ENCODE results near the gene PDGFD.

The PDGFD gene

DNA sequence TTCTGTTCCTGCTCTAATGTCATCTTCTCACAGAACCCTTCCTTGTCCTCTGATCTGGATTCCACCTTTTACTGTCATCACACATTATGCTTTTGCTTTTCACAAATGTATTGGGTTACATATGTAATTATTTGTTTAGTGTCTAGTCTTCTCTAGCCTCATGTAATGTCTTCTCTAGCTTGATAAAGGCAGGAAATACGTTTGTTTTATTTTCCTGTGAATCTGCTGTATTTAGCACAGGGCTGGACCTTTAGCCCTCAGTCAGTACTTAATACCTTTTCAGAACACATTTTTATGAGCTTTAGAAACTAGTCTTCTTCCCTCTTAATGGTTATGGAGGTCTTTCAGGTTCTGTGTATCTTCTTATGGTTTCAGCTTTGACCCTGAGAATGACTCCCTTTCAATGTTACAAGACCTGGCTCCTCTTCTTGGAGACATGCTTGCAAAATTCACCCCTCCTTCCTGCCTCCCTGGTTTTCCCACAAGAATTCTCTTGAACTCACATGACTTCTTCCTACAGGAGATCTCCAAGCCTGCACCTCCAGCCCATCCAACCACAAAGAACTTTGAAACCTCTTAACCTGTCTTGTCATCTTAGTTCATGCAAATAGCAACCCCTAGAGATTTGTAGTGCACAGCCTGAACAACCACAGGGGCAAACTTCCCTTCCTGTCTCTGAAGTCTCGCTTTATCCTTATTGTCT lies 260.2 kb downstream of the PDGFD start:
- DNase-seq, result no peak

DNA sequence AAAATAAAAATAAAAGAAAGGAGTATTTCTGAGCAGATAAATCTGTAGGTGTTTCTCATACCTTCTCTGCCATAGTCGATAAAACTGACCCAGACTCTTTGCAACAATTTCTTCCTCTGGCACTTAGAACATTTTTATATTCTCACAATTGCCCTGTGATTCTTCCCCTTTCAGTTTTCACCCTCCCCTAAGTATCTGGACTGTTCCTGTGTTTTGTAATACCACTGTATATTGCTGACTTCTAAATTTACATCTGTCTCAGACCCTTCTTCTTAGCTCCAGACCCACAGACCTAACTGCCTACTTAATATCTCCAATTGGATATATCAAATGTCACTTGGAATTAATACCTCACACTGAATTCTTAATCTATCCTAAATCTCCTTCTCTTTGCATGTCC lies 261.0 kb downstream of the PDGFD start:
- DNase-seq, result no peak

DNA sequence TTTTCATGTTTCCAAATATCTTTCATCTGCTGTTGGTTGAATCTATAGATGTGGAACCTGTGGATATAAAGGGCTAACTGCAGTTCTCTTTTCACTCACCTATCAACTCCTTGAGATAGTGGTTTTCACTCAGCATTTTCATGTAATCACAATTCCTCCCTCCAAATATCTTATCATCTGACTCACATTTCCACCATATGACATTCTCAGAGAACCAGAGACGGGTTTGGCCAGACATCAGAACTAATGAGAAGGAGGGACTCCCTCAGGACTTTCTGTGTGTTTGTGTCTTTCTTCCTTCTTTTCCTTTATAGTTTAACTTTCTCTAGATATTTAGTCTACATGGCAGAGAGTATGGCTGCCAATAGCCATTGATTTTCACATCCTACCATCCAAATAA lies 262.3 kb downstream of the PDGFD start:
- no peak for DNase-seq

DNA sequence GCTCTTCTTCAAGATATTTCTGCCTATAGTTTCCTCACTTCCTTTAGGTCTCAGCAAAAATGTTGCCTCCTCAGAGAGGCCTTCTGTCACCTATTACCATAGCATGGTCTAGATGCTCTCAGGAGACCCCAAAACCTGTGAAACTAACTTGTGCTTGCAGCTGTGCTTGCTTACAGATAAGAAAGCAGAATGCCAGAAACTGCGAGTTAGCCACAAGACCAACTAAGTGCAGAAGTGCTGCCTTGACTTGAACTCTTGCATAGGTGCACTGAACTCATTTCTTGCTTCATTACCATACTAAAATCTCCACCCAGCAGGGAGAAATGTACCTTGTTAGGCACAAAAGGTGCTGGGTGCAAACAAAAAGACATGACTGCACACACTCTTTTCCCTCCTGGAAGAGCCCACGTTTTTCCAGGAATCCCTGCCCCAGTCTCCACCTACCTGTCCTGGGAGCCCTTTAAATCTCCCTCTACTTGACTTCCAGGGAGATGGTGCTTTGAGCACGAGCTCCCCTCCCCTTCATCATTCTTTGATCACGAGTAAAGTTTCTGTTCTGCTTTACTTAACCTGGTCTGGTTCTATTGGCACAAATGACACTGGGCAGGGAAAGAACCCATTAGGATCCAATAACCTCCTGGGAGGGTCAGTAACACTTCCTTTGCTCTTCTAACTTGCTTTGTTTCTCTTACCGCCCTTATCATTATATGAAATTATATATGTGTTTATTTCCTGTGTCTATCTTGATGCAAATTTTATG lies 265.2 kb downstream of the PDGFD start:
- no peak for DNase-seq

DNA sequence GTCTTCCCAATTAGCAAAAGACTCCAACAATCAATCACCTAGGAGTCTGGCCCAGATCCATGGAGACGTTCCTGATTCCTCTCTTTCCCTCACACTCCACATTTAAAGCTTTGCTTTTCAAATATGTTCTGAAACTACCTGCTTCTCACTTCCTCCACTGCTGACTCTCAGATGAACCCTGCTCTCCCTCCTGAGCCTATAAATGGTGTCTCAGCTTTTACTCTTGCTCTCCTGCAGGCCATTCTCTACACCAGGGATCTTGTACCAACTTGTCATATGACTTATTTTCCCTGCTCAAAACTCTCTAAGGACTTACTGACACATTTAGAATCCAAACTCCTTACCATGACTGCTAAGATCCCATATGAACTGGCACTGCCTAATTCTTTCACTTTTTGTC lies 265.9 kb downstream of the PDGFD start:
- no peak for DNase-seq

DNA sequence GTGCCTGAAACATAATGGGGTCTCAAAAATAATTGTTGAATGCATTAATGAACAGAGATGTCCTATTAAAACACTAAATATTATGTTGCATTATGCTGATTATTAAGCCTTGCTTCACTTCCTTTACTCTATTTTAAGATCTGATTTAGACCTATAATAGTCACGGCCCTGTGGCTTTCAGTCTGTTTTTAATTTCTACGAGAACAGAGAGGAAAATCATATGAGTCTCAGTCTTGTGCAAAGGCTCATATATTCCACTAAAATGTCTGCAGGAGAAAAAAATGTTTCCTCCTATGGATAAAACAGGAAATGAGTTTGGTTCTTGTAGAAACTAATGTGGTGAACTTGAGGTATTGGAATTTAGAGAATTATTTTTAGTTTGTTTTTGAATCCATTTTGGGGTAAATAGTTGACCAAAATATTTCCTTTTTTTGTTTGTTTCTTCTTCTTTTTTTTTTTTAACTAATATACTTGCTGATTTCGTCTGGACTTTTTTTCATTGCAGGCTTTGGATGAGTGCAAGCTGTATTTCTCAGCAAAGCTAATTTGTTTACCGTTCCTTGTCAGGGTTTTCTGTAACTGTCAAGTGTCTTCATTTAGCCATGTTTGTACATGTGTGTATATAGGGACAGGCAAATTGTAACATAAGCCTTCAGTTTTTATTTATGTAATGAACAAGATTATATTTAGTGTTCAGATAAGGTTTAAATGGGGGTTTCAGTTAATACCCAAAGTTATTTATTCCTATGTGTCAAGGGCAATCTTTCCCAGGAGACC lies 266.6 kb downstream of the PDGFD start:
- DNase-seq, result no peak

DNA sequence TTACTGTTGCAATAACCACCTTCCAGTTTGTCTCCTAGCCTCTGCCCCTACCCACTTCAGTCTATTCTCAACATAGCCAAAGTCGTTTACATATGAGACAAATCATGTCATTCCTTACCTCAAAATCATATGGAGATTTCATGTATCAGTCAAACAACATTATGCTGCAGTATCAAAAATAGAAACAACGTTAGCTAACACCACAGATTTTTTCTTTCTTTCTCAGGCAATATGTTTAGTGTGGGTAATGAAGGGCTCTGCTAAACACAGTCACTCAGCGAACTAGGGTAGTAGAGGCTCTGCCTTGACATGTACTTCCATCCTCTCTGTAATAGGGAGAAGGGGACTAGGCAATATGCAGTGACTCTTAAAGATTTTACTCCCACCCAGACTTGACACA lies 268.8 kb downstream of the PDGFD start:
- DNase-seq, result no peak

DNA sequence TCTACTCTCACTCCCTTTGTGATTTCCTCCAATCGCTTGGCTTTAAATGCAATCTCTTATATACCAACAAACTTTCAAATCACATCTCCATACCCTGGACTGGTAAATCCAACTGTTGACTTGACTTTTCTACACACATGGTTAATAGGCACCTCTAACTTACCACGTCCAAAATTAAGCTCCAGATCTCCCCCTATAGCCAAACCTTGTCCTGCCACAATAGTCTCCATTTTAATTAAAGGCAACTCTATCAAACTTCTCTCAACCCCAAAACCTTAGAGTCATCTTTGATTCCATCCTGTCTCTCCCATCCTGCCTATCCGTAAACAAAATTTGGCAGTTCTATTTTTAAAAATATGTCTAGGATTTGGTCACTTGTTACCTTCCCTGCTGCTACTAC lies 269.3 kb downstream of the PDGFD start:
- DNase-seq, result no peak

DNA sequence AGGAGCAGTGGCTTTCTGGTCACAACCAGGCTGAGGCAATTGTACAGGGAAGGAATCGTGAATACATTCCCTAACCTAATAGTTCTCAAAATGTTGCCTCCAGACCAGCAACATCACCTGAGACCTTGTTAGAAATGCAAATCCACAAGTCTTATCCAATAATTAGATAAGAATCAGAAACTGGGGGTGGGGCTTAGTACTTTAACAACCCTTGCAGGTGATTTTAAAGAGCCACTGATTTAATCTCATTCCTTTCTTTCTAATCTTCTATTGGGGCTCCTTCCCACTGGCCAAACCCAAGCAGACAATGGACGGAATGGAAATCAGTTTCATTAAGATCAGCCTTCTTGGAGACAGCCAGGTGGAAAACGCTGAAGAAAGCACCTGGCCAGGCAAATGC lies 269.9 kb downstream of the PDGFD start:
- DNase-seq, result no peak

DNA sequence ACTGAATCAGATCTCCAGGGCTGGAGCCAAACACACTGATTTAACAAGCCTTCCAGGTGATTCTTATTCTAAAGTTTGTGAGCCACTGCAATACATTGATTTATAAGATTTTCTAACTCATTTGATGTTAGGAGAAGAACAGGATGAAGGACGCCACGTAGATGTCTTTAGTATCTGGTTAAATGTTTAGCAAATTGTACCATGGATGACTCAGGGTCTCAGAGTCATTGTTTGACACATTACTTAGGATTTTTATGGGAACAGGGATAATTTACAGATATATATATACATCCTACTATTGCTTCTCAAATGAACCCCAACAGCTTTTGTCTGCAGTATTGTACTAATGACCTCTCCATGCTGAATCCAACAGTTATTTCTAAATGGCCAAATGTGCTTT lies 270.6 kb downstream of the PDGFD start:
- DNase-seq, result no peak

DNA sequence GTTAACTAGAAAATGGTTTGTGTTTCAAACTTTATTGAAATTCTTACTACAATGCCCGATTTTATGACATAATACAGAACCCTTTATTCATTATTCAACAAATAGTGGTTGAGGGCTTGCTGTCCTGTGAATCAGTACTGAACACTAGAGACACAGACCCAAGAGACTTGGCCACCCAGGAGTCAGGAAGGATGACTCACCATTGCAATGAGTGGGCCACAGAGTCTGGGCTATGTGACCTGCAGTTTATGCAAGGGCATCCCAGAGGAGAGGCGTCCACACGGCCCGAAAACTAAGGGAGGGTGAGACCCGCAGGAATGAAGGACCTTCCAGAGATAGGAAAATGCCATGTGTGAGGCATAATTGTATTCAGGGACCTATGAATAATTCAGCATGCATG lies 271.3 kb downstream of the PDGFD start:
- DNase-seq, result no peak

DNA sequence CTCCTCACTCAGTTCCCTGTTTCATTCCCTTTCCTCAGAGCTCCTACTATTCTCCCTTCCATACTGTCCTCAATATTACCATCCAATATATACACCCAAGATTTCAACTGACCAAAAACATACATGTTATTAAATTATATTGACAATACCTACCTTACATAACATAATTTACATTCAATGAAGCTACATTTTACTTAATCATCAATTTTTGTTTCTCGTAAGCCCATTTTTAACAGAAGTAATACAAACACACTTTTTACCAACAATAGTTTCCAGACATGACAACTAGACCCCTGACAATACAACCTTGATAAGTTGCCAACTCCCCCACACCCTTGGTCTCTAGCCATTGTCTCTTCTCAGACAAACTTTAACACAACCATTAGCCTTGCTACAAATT lies 273.3 kb downstream of the PDGFD start:
- DNase-seq, result no peak

DNA sequence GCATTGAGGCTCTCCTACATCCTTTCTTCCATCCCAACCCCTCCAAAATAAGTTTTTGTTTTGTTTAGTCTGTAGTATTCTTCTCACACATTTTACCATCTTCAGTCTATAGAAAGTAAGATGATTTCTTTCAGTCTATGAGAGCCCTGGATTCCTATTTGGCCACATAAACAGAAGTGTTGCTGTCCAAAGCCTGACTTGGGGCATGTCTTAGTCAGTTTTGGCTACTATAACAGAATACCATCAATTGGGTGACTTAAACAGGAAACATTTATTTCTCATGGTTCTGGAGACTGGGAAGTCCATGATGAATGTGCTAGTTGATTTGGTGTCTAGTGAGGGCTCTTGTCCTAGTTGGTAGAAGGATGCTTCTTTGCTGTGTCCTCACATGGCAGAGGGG lies 274.3 kb downstream of the PDGFD start:
- DNase-seq, result no peak

DNA sequence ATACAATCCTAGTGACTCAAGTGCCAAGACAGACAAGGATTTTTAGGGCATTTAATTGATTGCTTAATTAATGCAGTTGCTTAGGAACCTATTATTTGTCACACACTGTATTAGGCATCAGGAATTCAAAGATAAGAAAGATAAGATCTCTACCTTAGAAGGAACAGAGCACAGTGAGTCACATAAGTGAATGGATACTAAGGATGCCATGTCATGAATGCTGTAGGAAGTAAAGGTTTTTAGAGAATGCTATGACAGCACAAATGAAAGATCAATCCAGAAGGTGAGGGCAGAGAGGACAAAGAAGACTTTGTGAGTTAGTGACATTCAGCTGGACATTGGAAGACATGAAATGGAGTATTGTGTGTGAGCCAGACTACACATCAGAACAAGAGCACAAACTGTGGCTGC lies 275.4 kb downstream of the PDGFD start:
- no peak for DNase-seq

DNA sequence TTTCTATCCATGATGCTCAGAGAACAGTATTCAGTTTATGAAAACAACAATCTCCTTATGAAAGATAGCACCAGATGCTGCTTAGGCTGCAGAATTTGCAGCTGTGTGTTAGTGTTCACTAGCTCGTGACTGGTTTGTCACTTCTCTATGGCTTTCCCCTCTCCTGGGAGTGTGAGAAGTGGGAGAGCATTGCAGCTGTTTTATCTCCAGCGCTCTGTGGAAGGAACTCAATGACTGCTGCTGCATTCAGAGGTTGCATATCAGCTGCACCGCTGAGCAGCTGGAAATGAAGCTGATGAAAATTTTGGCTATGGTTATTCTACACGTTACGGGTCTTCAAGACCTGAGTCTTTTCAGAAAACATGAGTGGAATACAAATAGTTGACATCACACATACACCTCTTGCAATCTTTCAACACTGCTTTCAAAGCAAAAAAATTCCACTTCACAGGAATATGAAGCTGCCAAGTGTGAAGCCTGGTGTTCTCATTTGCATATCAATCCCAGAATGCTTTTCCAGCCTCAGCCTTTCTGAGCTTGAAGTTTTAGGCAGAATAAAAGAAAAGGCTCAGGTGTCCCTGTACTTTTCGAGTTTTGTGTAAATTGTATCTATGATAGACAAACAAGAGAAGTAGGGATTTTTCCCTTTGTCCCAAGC lies 276.8 kb downstream of the PDGFD start:
- DNase-seq, result no peak

DNA sequence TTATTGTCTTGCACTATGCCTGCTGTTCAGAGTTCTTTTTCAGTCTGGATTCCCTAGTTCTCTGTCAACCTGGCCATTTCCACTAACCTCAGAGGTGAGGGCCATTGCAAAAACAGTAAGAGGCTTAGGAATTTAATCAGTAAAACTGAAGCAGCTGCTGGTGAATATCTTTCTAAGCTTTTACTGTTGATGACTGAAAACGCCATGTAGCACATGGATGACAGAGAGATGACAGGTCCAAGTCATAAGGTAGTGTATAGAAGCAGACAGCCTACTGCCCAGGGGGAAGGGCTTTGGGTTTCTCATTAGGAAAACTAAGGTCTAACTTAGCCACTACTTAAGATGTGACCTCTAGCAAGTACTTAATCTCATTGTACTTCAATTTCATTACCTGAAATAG lies 280.1 kb downstream of the PDGFD start:
- no peak for DNase-seq

DNA sequence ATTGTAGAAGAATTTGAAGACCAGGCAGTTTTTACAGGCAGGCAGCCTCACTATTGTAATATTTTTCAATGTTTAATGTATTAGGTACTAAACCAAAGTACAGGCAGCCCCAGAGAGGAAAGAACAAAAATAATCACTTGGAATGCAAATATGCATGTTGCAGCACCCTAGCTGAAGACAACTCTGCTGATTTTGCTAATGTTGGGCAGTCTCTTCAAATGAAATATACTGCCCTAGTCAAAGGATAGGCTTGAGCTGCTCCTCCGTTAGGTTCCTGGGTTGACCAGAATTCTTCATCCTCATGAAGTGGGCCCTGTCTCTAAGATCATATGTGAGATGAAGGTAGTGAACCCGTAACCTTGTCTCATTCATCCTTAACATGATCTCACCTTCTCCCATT lies 280.7 kb downstream of the PDGFD start:
- DNase-seq, result no peak

DNA sequence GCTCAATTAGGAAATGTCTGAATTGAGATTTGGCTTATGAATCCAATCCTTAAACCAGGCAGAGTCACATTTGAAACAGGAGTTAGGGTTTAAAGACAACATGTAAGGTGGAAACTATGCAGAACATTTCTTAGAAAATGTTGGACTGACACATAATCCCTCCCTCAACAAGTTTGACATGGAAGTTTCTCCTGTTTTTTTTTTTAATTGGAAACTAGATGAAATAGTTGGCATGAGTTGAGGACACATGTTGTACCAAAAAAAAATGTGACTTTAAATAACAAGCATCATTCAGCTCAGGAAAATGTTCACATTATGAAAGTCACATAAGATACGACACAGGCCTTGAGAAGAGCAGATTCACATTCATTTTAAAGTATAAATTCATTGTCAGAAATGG lies 282.4 kb downstream of the PDGFD start:
- no peak for DNase-seq

DNA sequence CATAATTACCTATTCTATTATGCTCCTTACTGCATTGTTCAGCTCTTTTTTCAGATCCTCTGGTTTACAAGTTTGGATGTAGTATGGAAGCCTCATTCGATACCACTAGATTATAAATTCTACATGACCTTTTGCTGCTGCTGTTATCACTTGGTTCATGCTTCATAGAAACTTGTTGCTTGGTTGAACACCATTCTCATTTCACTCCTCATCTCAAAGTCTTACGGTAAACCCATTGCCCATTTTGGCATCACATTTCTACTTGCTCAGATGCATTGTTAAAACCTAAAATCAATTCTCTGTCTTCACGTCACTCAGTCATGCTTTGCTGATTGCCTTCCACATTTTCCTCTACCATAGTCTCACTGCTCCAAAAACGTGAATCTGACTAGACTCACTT lies 283.0 kb downstream of the PDGFD start:
- no peak for DNase-seq

DNA sequence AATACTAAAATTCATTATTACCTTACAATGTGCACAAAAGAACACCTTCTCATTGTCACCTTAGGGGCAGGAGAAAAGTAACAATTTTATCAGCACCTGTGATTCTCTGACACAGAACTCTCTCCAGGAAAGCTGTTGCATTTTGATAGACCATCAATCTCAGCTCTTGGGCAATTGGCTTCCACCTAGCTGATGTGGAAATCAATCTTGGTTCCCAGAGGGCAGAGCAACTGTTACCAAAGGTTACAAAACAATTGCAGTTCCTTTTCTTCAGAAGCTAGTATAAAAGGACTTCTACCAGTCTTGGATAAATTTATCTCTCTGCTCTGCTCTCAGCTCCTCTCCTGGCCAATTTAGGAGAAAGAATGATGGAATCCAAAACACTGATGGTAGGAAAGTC lies 285.3 kb downstream of the PDGFD start:
- DNase-seq, result no peak

DNA sequence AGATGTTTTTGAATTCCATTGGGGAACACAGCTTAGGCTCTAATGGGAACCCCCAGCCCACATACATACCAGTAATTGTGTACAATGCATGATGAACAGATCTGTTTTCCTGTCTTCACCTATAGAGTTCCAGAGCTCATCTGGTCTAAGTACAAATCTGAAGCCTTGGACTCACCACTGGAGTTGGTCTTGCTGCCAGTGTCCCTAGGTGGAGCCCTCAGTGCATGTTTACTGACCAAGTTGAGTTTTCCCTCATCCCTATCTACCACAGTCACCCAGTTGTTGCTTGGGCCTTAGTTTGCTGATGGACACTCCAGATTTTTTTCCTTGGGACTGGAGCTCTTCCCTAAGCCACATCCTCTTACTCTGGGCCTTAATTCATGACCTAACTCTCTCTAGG lies 286.7 kb downstream of the PDGFD start:
- no peak for DNase-seq

DNA sequence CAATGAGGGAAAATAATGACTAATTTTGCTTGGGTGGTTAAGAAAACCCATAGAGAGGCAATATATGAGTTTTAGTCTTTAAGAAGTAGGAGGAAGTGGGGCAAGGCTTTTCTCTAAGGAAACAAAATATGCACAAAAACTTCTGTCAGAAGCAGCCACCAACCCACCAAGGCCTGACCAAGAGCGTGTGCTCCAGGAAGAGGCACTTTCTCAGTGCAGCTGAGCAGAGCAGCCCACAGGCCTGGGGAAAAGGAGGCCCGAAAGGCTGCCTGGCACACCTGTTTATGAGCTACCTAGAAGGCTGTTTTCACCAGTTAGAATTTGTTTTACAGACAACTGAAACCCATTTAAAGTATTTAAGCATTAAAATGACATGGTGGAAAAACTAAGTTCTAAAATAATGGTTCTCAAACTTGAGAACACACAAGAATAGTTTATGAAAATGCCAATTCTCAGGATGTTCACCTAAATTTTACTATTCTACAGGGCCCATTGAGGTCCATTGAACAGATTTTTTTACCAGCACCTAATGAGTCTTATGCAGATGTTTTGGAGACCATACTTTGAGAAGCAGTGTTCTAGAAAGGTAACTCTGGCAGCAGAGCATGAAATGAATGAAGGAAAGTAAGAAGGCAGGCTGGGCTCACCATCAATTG lies 288.0 kb downstream of the PDGFD start:
- DNase-seq, result no peak

DNA sequence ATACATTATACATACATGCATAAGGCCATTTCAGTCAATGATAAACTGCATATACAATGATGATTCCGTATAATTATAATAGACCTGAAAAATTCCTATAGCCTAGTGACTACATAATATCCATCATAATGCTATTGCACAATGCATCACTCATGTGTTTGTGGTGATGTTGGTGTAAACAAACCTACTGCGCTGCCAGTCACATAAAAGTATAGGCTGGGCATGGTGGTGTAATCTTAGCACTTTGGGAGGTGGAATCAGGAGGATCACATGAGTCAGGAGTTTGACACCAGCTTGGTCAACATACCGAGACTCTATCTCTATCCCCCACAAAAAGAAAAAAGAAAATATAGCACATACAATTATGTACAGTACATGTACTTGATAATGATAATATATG lies 291.2 kb downstream of the PDGFD start:
- DNase-seq, result no peak
